Bone marrow (tissue), 2 donors: Measurements from ENCODE around the gene L3MBTL2.

Source experiments
- DNase-seq, 2 donors: peaks; one replicate each; lab custom pipeline; 2025; lab: John Stamatoyannopoulos, UW

The L3MBTL2 gene

GRCh38 chr22:41215409-41215808 is 10.3 kb downstream of the L3MBTL2 start:
- DNase-seq: no peak

- DNase-seq: no peak
These were observed 10.8 kb downstream of the L3MBTL2 start for GRCh38 chr22:41215926-41216325.

GRCh38 chr22:41216984-41217383 is 11.9 kb downstream of the L3MBTL2 start:
- no peak for DNase-seq

- peak; percentile 34 to 95 for DNase-seq
These were observed 12.5 kb downstream of the L3MBTL2 start for GRCh38 chr22:41217553-41218157.

- DNase-seq: no peak
These were observed 17.9 kb downstream of the L3MBTL2 start for GRCh38 chr22:41222846-41223507.

GRCh38 chr22:41223535-41223934 is 18.4 kb downstream of the L3MBTL2 start:
- DNase-seq: no peak

- no peak for DNase-seq
These were observed 21.9 kb downstream of the L3MBTL2 start for GRCh38 chr22:41226723-41227655.

- no peak for DNase-seq
These were observed 24.1 kb downstream of the L3MBTL2 start for GRCh38 chr22:41229215-41229614.

- peak in 1 of 2 donors; percentile 71 for DNase-seq
These were observed 24.8 kb downstream of the L3MBTL2 start for GRCh38 chr22:41229730-41230400.

- no peak for DNase-seq
These were observed 25.3 kb downstream of the L3MBTL2 start for GRCh38 chr22:41230401-41230785.

- DNase-seq: no peak
These were observed 26.3 kb downstream of the L3MBTL2 start for GRCh38 chr22:41231369-41231768.

- DNase-seq: no peak
These were observed 29.9 kb downstream of the L3MBTL2 start for GRCh38 chr22:41234815-41235695.

- DNase-seq: no peak
These were observed 32.1 kb downstream of the L3MBTL2 start for GRCh38 chr22:41237036-41237706.

- DNase-seq: peak; percentile 16 to 47
These were observed 32.8 kb downstream of the L3MBTL2 start for GRCh38 chr22:41237707-41238569.

GRCh38 chr22:41238570-41239442 is 33.7 kb downstream of the L3MBTL2 start:
- no peak for DNase-seq

- no peak for DNase-seq
These were observed 34.5 kb downstream of the L3MBTL2 start for GRCh38 chr22:41239443-41240128.

- no peak for DNase-seq
These were observed 35.4 kb downstream of the L3MBTL2 start, which contains the start of gene CHADL for GRCh38 chr22:41240377-41241132. Gene CHADL, minus strand, starts transcription at chr22:41240931. Its CDS starts 50 bp downstream, at chr22:41240881.
